ENCODE results near the gene ZNF23. TPM values are rescaled to one million over a fixed set of nuclear protein-coding genes. Genes with fewer than 3 reads are reported as not detected.

Gene ZNF23
- total RNA-seq, 1 donor from 2014 or later, result 5.6 TPM

Other genes starting within 250 kb of the ZNF23 start
- gene HYDIN, start 231.5 kb downstream of the ZNF23 start, total RNA-seq, result 0.17 TPM in 1 of 2 replicates, not detected in the other
- gene CMTR2, start 172.8 kb downstream of the ZNF23 start, total RNA-seq, result 40.5 and 42.7 TPM in 2 replicates
- gene CALB2, start 103.5 kb downstream of the ZNF23 start, total RNA-seq, result not detected in 2 replicates
- gene TLE7, start 20.2 kb downstream of the ZNF23 start, total RNA-seq, result not detected in 2 replicates
- gene ZNF19, start 27.1 kb upstream of the ZNF23 start, total RNA-seq, result 1.2 and 1.5 TPM in 2 replicates
- gene CHST4, start 64.2 kb upstream of the ZNF23 start, total RNA-seq, result not detected in 2 replicates
- gene TAT, start 114.8 kb upstream of the ZNF23 start, total RNA-seq, result not detected in 2 replicates
- gene MARVELD3, start 163.9 kb upstream of the ZNF23 start, total RNA-seq, result not detected in 2 replicates

All from dermis blood vessel endothelial cell (primary cell).